Neural cell (in vitro differentiated cells): ENCODE measurements around the gene ZNF19. TPM values are rescaled to one million over a fixed set of nuclear protein-coding genes. Genes with fewer than 3 reads are reported as not detected.
"Not testable (repeated sequence)": the region's sequence is repeated elsewhere in the genome, so short reads cannot be mapped to it uniquely, and the experiment has no call there.

Experiments
- H2AFZ ChIP-seq: fragments of 200-600, 300-800 bp; sonication (generic), shearing (Covaris generic); 2 replicates; pipeline ENCODE4 v1.6.0; 2014; ENCODE audit warnings: low read depth, mild to moderate bottlenecking, antibody characterized with exemption, low read length, moderate library complexity
- H3F3A ChIP-seq: fragments of 200-600 bp; shearing (Covaris generic); 2 replicates; pipeline ENCODE4 v1.6.1; 2016; ENCODE audit warnings: mild to moderate bottlenecking, moderate library complexity, mixed read lengths, antibody characterized with exemption, low read length; ENCODE audit not compliant: insufficient read depth, poor library complexity, severe bottlenecking
- H3K27ac ChIP-seq: fragments of 200-600, 300-800 bp; sonication (generic), shearing (Covaris generic); 2 replicates; pipeline ENCODE4 v1.5.1; 2014; ENCODE audit warnings: mild to moderate bottlenecking, low read length, moderate library complexity
- H3K27me3 ChIP-seq: fragments of 300-800, 200-600 bp; sonication (generic), shearing (Covaris generic); 2 replicates; pipeline ENCODE4 v1.6.0; 2014; ENCODE audit warnings: mild to moderate bottlenecking, low read depth, low read length, moderate library complexity; ENCODE audit not compliant: insufficient read depth
- H3K36me3 ChIP-seq: fragments of 300-800, 200-600 bp; sonication (generic), shearing (Covaris generic); 2 replicates; pipeline ENCODE4 v1.5.1; 2014; ENCODE audit warnings: mild to moderate bottlenecking, antibody characterized with exemption, low read length, moderate library complexity; ENCODE audit not compliant: insufficient read depth
- H3K4me2 ChIP-seq: fragments of 300-800, 200-600 bp; sonication (generic), shearing (Covaris generic); 2 replicates; pipeline ENCODE4 v1.6.0; 2014; ENCODE audit warnings: mild to moderate bottlenecking, low read length
- H3K4me3 ChIP-seq: fragments of 300-800, 200-600 bp; sonication (generic), shearing (Covaris generic); 2 replicates; pipeline ENCODE4 v1.5.1; 2014; ENCODE audit warnings: mild to moderate bottlenecking, low read length, moderate library complexity
- H3K79me2 ChIP-seq: fragments of 200-600 bp; shearing (Covaris generic); replicated peaks from 2 replicates; pipeline ENCODE4 v1.6.0; 2014; ENCODE audit warnings: mild to moderate bottlenecking, low read length, moderate library complexity; ENCODE audit not compliant: insufficient read depth
- H3K9ac ChIP-seq: fragments of 300-800, 200-600 bp; sonication (generic), shearing (Covaris generic); 2 replicates; pipeline ENCODE4 v1.6.1; 2016; ENCODE audit warnings: mild to moderate bottlenecking, low read length, mixed read lengths
- H3K9me2 ChIP-seq: fragments of 200-600 bp; shearing (Covaris generic); 2 replicates; pipeline ENCODE4 v1.6.1; 2016; ENCODE audit warnings: mild to moderate bottlenecking, low read length, mixed read lengths; ENCODE audit not compliant: insufficient read depth
- H3K9me3 ChIP-seq: fragments of 200-600, 300-800 bp; sonication (generic), shearing (Covaris generic); 2 replicates; pipeline ENCODE4 v1.6.1; 2016; ENCODE audit warnings: mild to moderate bottlenecking, mixed run types, low read length, moderate library complexity, mixed read lengths
- H4K20me1 ChIP-seq: fragments of 200-600 bp; shearing (Covaris generic); 2 replicates; pipeline ENCODE4 v1.6.1; 2016; ENCODE audit warnings: mild to moderate bottlenecking, mixed run types; ENCODE audit not compliant: insufficient read depth
- EP300 ChIP-seq: fragments of 450-650 bp; conservative IDR thresholded peaks from 2 replicates; pipeline ENCODE4 v1.6.1; 2014; ENCODE audit warnings: antibody characterized with exemption, mild to moderate bottlenecking, moderate library complexity; ENCODE audit not compliant: poor library complexity, severe bottlenecking
- EZH2 ChIP-seq: fragments of 200-600, 300-800 bp; shearing (Covaris generic), sonication (generic); IDR thresholded peaks from 2 replicates; pipeline ENCODE4 v1.6.1; 2014; ENCODE audit warnings: antibody characterized with exemption, low read length, borderline replicate concordance, mild to moderate bottlenecking; ENCODE audit not compliant: insufficient read depth, poor library complexity, severe bottlenecking
- MXI1 ChIP-seq: fragments of 450-650 bp; conservative IDR thresholded peaks from 2 replicates; pipeline ENCODE4 v1.6.1; 2014; ENCODE audit warnings: antibody characterized with exemption, mild to moderate bottlenecking; ENCODE audit not compliant: poor library complexity, severe bottlenecking
- POLR2AphosphoS5 ChIP-seq: IDR thresholded peaks from 2 replicates; pipeline ENCODE4 v1.6.1; 2012
- RAD21 ChIP-seq: fragments of 450-650 bp; conservative IDR thresholded peaks from 2 replicates; pipeline ENCODE4 v1.6.1; 2014; ENCODE audit warnings: antibody characterized with exemption, mild to moderate bottlenecking, moderate library complexity
- SMC3 ChIP-seq: fragments of 450-650 bp; conservative IDR thresholded peaks from 2 replicates; pipeline ENCODE4 v1.6.1; 2014; ENCODE audit warnings: antibody characterized with exemption, mild to moderate bottlenecking, moderate library complexity; ENCODE audit not compliant: poor library complexity
- TAF1 ChIP-seq: IDR thresholded peaks from 2 replicates; pipeline ENCODE4 v1.6.1; 2012; ENCODE audit warnings: low read depth
- polyA plus RNA-seq: library from polyadenylated mRNA; depleted of rRNA; stranded (reverse); fragments of >200 nt; gene quantifications from 2 replicates; pipeline ENCODE4 v1.2.3, GENCODE V29; 2014
- TF ChIP-seq, protein P1 (sequence below): fragments of 450-650 bp; IDR thresholded peaks from 2 replicates; pipeline ENCODE4 v1.5.1; 2014; ENCODE audit warnings: antibody characterized with exemption, mild to moderate bottlenecking, moderate library complexity; ENCODE audit not compliant: poor library complexity, severe bottlenecking
- TF ChIP-seq, protein P2 (sequence below): IDR thresholded peaks from 2 replicates; pipeline ENCODE4 v1.6.1; 2012; ENCODE audit warnings: borderline replicate concordance

Gene ZNF19
- polyA plus RNA-seq, 1 donor from 2014 or later: 6.6 TPM

DNA sequence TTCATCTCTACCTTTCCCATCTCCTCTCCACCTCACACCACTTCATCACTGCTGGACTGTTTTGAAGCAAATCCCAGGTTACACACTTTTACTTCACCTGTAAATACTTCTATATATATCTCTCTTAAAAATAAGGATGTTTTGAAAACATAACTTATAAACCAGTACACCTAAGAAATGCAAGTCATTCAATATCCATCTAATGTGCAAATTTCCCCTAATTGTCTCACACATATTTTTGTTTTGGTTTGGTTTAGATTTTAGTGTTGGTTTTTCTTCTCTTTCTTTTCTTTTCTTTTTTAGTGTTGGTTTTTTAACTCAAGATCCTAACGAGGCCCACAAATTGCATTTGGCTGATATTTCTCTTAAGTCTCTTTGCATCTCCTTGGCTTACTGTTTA is 17.9 kb upstream of the ZNF19 start:
- no peak overlapping the region for H3K27ac ChIP-seq
- no peaks in the 10 kb centered on the region for H3K27me3 ChIP-seq
- no peaks in the 10 kb centered on the region for H4K20me1 ChIP-seq
- H3F3A ChIP-seq: no peaks in the 10 kb centered on the region
- no peak overlapping the region for H2AFZ ChIP-seq
- H3K9ac ChIP-seq: no peak overlapping the region
- H3K9me3 ChIP-seq: no peaks in the 10 kb centered on the region
- H3K4me2 ChIP-seq: no peak overlapping the region
- H3K9me2 ChIP-seq: no peaks in the 10 kb centered on the region
- TF ChIP-seq, protein P1, sequence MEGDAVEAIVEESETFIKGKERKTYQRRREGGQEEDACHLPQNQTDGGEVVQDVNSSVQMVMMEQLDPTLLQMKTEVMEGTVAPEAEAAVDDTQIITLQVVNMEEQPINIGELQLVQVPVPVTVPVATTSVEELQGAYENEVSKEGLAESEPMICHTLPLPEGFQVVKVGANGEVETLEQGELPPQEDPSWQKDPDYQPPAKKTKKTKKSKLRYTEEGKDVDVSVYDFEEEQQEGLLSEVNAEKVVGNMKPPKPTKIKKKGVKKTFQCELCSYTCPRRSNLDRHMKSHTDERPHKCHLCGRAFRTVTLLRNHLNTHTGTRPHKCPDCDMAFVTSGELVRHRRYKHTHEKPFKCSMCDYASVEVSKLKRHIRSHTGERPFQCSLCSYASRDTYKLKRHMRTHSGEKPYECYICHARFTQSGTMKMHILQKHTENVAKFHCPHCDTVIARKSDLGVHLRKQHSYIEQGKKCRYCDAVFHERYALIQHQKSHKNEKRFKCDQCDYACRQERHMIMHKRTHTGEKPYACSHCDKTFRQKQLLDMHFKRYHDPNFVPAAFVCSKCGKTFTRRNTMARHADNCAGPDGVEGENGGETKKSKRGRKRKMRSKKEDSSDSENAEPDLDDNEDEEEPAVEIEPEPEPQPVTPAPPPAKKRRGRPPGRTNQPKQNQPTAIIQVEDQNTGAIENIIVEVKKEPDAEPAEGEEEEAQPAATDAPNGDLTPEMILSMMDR: no peak
- TF ChIP-seq RAD21: no peak
- TF ChIP-seq POLR2AphosphoS5: no peak
- TF ChIP-seq SMC3: no peak
- no peaks in the 10 kb centered on the region for H3K79me2 ChIP-seq
- no peak overlapping the region for H3K4me3 ChIP-seq
- H3K36me3 ChIP-seq: no peaks in the 10 kb centered on the region

DNA sequence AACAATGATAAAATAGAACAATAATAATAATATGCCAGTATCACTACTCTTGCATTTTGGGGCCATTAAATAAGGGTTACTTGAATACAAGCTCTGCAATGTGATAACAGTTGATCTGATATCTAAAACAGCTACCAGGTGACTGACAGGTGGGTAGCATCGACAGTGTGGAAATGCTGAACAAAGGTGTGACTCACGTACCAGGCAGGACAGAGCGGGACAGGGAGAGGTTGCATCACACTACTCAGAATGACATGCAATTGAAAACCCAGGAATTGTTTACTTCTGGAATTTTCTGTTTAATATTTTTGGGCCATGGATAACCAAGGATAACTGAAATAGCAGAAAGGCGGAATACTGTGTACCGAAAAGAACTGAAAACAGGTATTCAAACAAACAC is 15.8 kb upstream of the ZNF19 start:
- no peak overlapping the region for H2AFZ ChIP-seq
- H4K20me1 ChIP-seq: no peaks in the 10 kb centered on the region
- H3K9me2 ChIP-seq: no peaks in the 10 kb centered on the region
- H3K4me3 ChIP-seq: no peak overlapping the region
- no peak overlapping the region for H3K9ac ChIP-seq
- H3K36me3 ChIP-seq: no peaks in the 10 kb centered on the region
- H3K27ac ChIP-seq: no peak overlapping the region
- no peaks in the 10 kb centered on the region for H3K79me2 ChIP-seq
- no peaks in the 10 kb centered on the region for H3K9me3 ChIP-seq
- no peak overlapping the region for H3K4me2 ChIP-seq
- no peaks in the 10 kb centered on the region for H3K27me3 ChIP-seq
- TF ChIP-seq TAF1 (no peak), POLR2AphosphoS5 (no peak), RAD21 (no peak), MXI1 (no peak), EZH2 (no peak), EP300 (no peak), SMC3 (no peak)
- TF ChIP-seq, protein P2, sequence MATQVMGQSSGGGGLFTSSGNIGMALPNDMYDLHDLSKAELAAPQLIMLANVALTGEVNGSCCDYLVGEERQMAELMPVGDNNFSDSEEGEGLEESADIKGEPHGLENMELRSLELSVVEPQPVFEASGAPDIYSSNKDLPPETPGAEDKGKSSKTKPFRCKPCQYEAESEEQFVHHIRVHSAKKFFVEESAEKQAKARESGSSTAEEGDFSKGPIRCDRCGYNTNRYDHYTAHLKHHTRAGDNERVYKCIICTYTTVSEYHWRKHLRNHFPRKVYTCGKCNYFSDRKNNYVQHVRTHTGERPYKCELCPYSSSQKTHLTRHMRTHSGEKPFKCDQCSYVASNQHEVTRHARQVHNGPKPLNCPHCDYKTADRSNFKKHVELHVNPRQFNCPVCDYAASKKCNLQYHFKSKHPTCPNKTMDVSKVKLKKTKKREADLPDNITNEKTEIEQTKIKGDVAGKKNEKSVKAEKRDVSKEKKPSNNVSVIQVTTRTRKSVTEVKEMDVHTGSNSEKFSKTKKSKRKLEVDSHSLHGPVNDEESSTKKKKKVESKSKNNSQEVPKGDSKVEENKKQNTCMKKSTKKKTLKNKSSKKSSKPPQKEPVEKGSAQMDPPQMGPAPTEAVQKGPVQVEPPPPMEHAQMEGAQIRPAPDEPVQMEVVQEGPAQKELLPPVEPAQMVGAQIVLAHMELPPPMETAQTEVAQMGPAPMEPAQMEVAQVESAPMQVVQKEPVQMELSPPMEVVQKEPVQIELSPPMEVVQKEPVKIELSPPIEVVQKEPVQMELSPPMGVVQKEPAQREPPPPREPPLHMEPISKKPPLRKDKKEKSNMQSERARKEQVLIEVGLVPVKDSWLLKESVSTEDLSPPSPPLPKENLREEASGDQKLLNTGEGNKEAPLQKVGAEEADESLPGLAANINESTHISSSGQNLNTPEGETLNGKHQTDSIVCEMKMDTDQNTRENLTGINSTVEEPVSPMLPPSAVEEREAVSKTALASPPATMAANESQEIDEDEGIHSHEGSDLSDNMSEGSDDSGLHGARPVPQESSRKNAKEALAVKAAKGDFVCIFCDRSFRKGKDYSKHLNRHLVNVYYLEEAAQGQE: no peak
- TF ChIP-seq, protein P1: no peak
- H3F3A ChIP-seq: no peaks in the 10 kb centered on the region

DNA sequence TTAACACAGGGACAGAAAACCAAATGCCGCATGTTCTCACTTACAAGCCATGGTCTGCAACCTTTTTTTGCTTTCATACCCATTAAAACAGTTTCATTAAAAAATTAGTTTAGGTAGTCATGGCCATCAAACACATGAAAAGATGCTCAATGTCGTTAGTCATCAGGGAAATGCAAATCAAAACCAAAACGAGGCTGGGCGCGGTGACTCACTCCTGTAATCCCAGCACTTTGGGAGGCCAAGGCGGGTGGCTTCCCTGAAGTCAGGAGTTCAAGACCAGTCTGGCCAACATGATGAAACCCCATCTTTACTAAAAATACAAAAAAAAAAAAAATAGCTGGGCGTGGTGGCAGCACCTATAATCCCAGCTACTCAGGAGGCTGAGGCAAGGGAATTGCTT is 14.9 kb upstream of the ZNF19 start:
- not testable (repeated sequence) for H3F3A ChIP-seq, H3K9me3 ChIP-seq

More for the DNA sequence above, 14.9 kb upstream of the ZNF19 start:
- not testable (repeated sequence) for H3K79me2 ChIP-seq, H3K9ac ChIP-seq, H3K4me2 ChIP-seq, H3K27ac ChIP-seq, H2AFZ ChIP-seq, H3K27me3 ChIP-seq, H3K4me3 ChIP-seq, H3K9me2 ChIP-seq, H3K36me3 ChIP-seq, H4K20me1 ChIP-seq
